ENCODE results near the gene C2orf80. TPM values are rescaled to one million over a fixed set of nuclear protein-coding genes. Genes with fewer than 3 reads are reported as not detected.
"Not testable (repeated sequence)": the region's sequence is repeated elsewhere in the genome, so short reads cannot be mapped to it uniquely, and the experiment has no call there.

C2orf80 gene
- total RNA-seq, 4 donors from 2014 or later, result not detected

GRCh38 chr2:208147008-208147407 lies 42.8 kb downstream of the C2orf80 start:
- DNase-seq (ENCODE audit: low spot score in 2 of 2), result no peak
- H3K4me3 ChIP-seq (ENCODE audit: low read depth, poor library complexity, severe bottlenecking), result no peak overlapping the region
- intact Hi-C loops (cut with DNase I; ENCODE audit: low total_unique reads), result no loop called here
- TF ChIP-seq CTCF (IDR thresholded peaks at IDR 0.05) (no peak), POLR2A (IDR thresholded peaks at IDR 0.05) (no peak)

- no peak within 1 kb of the TSS for H3K4me3 ChIP-seq (ENCODE audit: low read depth, poor library complexity, severe bottlenecking)
- DNase-seq (ENCODE audit: low spot score in 2 of 2), result no peak
- 72 to 81% methylated on average over 6 of the region's 6 CpGs for WGBS, 2 donors
- intact Hi-C loops (cut with DNase I; ENCODE audit: low total_unique reads), result no loop called here
- TF ChIP-seq CTCF (IDR thresholded peaks at IDR 0.05), result no peak
- no peak for TF ChIP-seq POLR2A (IDR thresholded peaks at IDR 0.05)
Observed at GRCh38 chr2:208146006-208146405, 43.8 kb downstream of the C2orf80 start, which contains the start of gene CRYGB. Gene CRYGB, minus strand, starts transcription at chr2:208146158. Its CDS starts 38 bp downstream, at chr2:208146120.

GRCh38 chr2:208142925-208143799 lies 46.7 kb downstream of the C2orf80 start:
- WGBS, 2 donors, result 69 to 74% methylated on average over 14 of the region's 14 CpGs

GRCh38 chr2:208142240-208142924 lies 47.4 kb downstream of the C2orf80 start:
- no peak for DNase-seq (ENCODE audit: low spot score in 2 of 2)
- no peak for TF ChIP-seq POLR2A (IDR thresholded peaks at IDR 0.05)
- TF ChIP-seq CTCF (IDR thresholded peaks at IDR 0.05), result no peak
- H3K4me3 ChIP-seq (ENCODE audit: low read depth, poor library complexity, severe bottlenecking), result no peak overlapping the region
- WGBS, 2 donors, result 21 to 30% methylated on average over 8 of the region's 8 CpGs
- intact Hi-C loops (cut with DNase I; ENCODE audit: low total_unique reads), result no loop called here

More at GRCh38 chr2:208142925-208143799, 46.7 kb downstream of the C2orf80 start:
- TF ChIP-seq CTCF (IDR thresholded peaks at IDR 0.05), result no peak
- no peak for TF ChIP-seq POLR2A (IDR thresholded peaks at IDR 0.05)
- no peak overlapping the region for H3K4me3 ChIP-seq (ENCODE audit: low read depth, poor library complexity, severe bottlenecking)
- DNase-seq (ENCODE audit: low spot score in 2 of 2), result no peak
- intact Hi-C loops (cut with DNase I; ENCODE audit: low total_unique reads), result no loop called here

- H3K4me3 ChIP-seq (ENCODE audit: low read depth, poor library complexity, severe bottlenecking), result no peak overlapping the region
- WGBS, 2 donors, result 86 to 92% methylated on average over 18 of the region's 18 CpGs
- DNase-seq (ENCODE audit: low spot score in 2 of 2), result no peak
- intact Hi-C loops (cut with DNase I; ENCODE audit: low total_unique reads), result no loop called here
- TF ChIP-seq POLR2A (IDR thresholded peaks at IDR 0.05) (no peak), CTCF (IDR thresholded peaks at IDR 0.05) (no peak)
Observed at GRCh38 chr2:208139447-208139846, 50.4 kb downstream of the C2orf80 start.

GRCh38 chr2:208138334-208138733 lies 51.5 kb downstream of the C2orf80 start:
- intact Hi-C loops (cut with DNase I; ENCODE audit: low total_unique reads), result not testable (repeated sequence)
- WGBS, 2 donors, result 88 to 91% methylated on average over 7 of the region's 7 CpGs

More at GRCh38 chr2:208138334-208138733, 51.5 kb downstream of the C2orf80 start:
- not testable (repeated sequence) for H3K4me3 ChIP-seq (ENCODE audit: low read depth, poor library complexity, severe bottlenecking); DNase-seq (ENCODE audit: low spot score in 2 of 2)
